SJCRH30 (cell line): ENCODE measurements around the gene PODXL. TPM values are rescaled to one million over a fixed set of nuclear protein-coding genes. Genes with fewer than 3 reads are reported as not detected.

Experiments used
- DNase-seq, 2 experiments: peaks; one replicate each; pipeline ENCODE4 v3.0.0-alpha.2; 2015 to 2020
- H3K27ac ChIP-seq: fragments of 250-450 bp; sonication (Bioruptor Pico); 2 replicates; pipeline ENCODE4 v1.5.1; 2020; ENCODE audit warnings: mild to moderate bottlenecking, moderate library complexity
- H3K27me3 ChIP-seq: fragments of 250-450 bp; sonication (Bioruptor Pico); 2 replicates; pipeline ENCODE4 v1.5.1; 2020; ENCODE audit warnings: mild to moderate bottlenecking, moderate library complexity
- H3K36me3 ChIP-seq: fragments of 250-450 bp; sonication (Bioruptor Pico); 2 replicates; pipeline ENCODE4 v1.5.1; 2020; ENCODE audit warnings: mild to moderate bottlenecking, moderate library complexity
- H3K4me1 ChIP-seq: fragments of 250-450 bp; sonication (Bioruptor Pico); 2 replicates; pipeline ENCODE4 v1.5.1; 2020; ENCODE audit warnings: mild to moderate bottlenecking, moderate library complexity
- H3K4me3 ChIP-seq: fragments of 250-450 bp; sonication (Bioruptor Pico); 2 replicates; pipeline ENCODE4 v1.5.1; 2020; ENCODE audit warnings: mild to moderate bottlenecking, moderate library complexity
- H3K9me3 ChIP-seq: fragments of 250-450 bp; sonication (Bioruptor Pico); replicated peaks from 2 replicates; pipeline ENCODE4 v1.5.1; 2020; ENCODE audit warnings: mild to moderate bottlenecking, moderate library complexity
- total RNA-seq: library from RNA; depleted of rRNA; stranded (reverse); fragments of >200 nt; shearing (Covaris generic); gene quantifications from 2 replicates; pipeline ENCODE4 v1.2.3, GENCODE V29; 2014

The PODXL gene
- total RNA-seq, 1 experiment from 2014 or later, result 78.1 TPM

GRCh38 chr7:131504157-131504899 lies 52.1 kb downstream of the PODXL start:
- no peak overlapping the region for H3K4me3 ChIP-seq
- no peak overlapping the region for H3K27ac ChIP-seq
- peaks cover 49% of the 10 kb centered on the region for H3K36me3 ChIP-seq
- no peaks in the 10 kb centered on the region for H3K9me3 ChIP-seq
- no peaks in the 10 kb centered on the region for H3K27me3 ChIP-seq
- no peak for DNase-seq
- peaks cover 4% of the 10 kb centered on the region; the same call in 1 of the 2 replicates for H3K4me1 ChIP-seq

- no peak overlapping the region for H3K27ac ChIP-seq
- H3K27me3 ChIP-seq, result no peaks in the 10 kb centered on the region
- H3K9me3 ChIP-seq, result no peaks in the 10 kb centered on the region
- no peak overlapping the region for H3K4me3 ChIP-seq
- DNase-seq, result no peak
- H3K36me3 ChIP-seq, result peaks cover 49% of the 10 kb centered on the region
- H3K4me1 ChIP-seq, result peaks cover 4% of the 10 kb centered on the region; the same call in 1 of the 2 replicates
Observed at GRCh38 chr7:131503639-131504038, 52.8 kb downstream of the PODXL start.

GRCh38 chr7:131502810-131503508 lies 53.5 kb downstream of the PODXL start:
- H3K9me3 ChIP-seq, result no peaks in the 10 kb centered on the region
- H3K27ac ChIP-seq, result no peak overlapping the region
- H3K27me3 ChIP-seq, result no peaks in the 10 kb centered on the region
- H3K4me1 ChIP-seq, result peaks cover 4% of the 10 kb centered on the region; the same call in 1 of the 2 replicates
- DNase-seq, result peak; percentile 35 to 60
- no peak overlapping the region for H3K4me3 ChIP-seq
- peaks cover 48% of the 10 kb centered on the region for H3K36me3 ChIP-seq

- Histone ChIP-seq H3K27ac (no peak overlapping the region), H3K9me3 (no peaks in the 10 kb centered on the region), H3K4me1 (peaks cover 4% of the 10 kb centered on the region; the same call in 1 of the 2 replicates), H3K27me3 (no peaks in the 10 kb centered on the region), H3K4me3 (no peak overlapping the region), H3K36me3 (peaks cover 49% of the 10 kb centered on the region)
- DNase-seq, result no peak
Observed at GRCh38 chr7:131501930-131502685, 54.3 kb downstream of the PODXL start.

- Histone ChIP-seq H3K27ac (no peak overlapping the region), H3K36me3 (peaks cover 49% of the 10 kb centered on the region), H3K27me3 (no peaks in the 10 kb centered on the region), H3K9me3 (no peaks in the 10 kb centered on the region), H3K4me3 (no peak overlapping the region), H3K4me1 (peaks cover 4% of the 10 kb centered on the region; the same call in 1 of the 2 replicates)
- DNase-seq, result no peak
Observed at GRCh38 chr7:131501422-131501821, 55.0 kb downstream of the PODXL start.

GRCh38 chr7:131500357-131500756 lies 56.1 kb downstream of the PODXL start:
- no peak for DNase-seq
- Histone ChIP-seq H3K27me3 (no peaks in the 10 kb centered on the region), H3K4me1 (peaks cover 4% of the 10 kb centered on the region; the same call in 1 of the 2 replicates), H3K27ac (no peak overlapping the region), H3K36me3 (peaks cover 47% of the 10 kb centered on the region), H3K9me3 (no peaks in the 10 kb centered on the region), H3K4me3 (no peak overlapping the region)

GRCh38 chr7:131499801-131500200 lies 56.6 kb downstream of the PODXL start:
- Histone ChIP-seq H3K9me3 (no peaks in the 10 kb centered on the region), H3K4me3 (no peak overlapping the region), H3K4me1 (peaks cover 4% of the 10 kb centered on the region; the same call in 1 of the 2 replicates), H3K36me3 (peaks cover 41% of the 10 kb centered on the region), H3K27me3 (no peaks in the 10 kb centered on the region), H3K27ac (no peak overlapping the region)
- DNase-seq, result no peak

- Histone ChIP-seq H3K27me3 (no peaks in the 10 kb centered on the region), H3K36me3 (peaks cover 30% of the 10 kb centered on the region; the same call in 1 of the 2 replicates), H3K4me3 (no peak overlapping the region), H3K4me1 (peaks cover 4% of the 10 kb centered on the region; the same call in 1 of the 2 replicates), H3K9me3 (no peaks in the 10 kb centered on the region), H3K27ac (no peak overlapping the region)
- no peak for DNase-seq
Observed at GRCh38 chr7:131498237-131498885, 58.1 kb downstream of the PODXL start.

- no peaks in the 10 kb centered on the region for H3K9me3 ChIP-seq
- no peak for DNase-seq
- H3K27me3 ChIP-seq, result no peaks in the 10 kb centered on the region
- H3K36me3 ChIP-seq, result peaks cover 25% of the 10 kb centered on the region; the same call in 1 of the 2 replicates
- H3K27ac ChIP-seq, result no peak overlapping the region
- no peaks in the 10 kb centered on the region for H3K4me1 ChIP-seq
- H3K4me3 ChIP-seq, result no peak overlapping the region
Observed at GRCh38 chr7:131497454-131497853, 59.0 kb downstream of the PODXL start.

- no peak for DNase-seq
- Histone ChIP-seq H3K27me3 (no peaks in the 10 kb centered on the region), H3K36me3 (peaks cover 15% of the 10 kb centered on the region; the same call in 1 of the 2 replicates), H3K27ac (no peak overlapping the region), H3K9me3 (no peaks in the 10 kb centered on the region), H3K4me3 (no peak overlapping the region), H3K4me1 (no peaks in the 10 kb centered on the region)
Observed at GRCh38 chr7:131495669-131496498, 60.5 kb downstream of the PODXL start.

GRCh38 chr7:131494182-131494581 lies 62.2 kb downstream of the PODXL start:
- no peaks in the 10 kb centered on the region for H3K4me1 ChIP-seq
- no peak overlapping the region for H3K4me3 ChIP-seq
- H3K27ac ChIP-seq, result no peak overlapping the region
- no peak for DNase-seq
- peaks cover 13% of the 10 kb centered on the region; the same call in 1 of the 2 replicates for H3K36me3 ChIP-seq
- no peaks in the 10 kb centered on the region for H3K27me3 ChIP-seq
- H3K9me3 ChIP-seq, result no peaks in the 10 kb centered on the region

- H3K36me3 ChIP-seq, result peaks cover 7% of the 10 kb centered on the region; the same call in 1 of the 2 replicates
- no peaks in the 10 kb centered on the region for H3K9me3 ChIP-seq
- no peak overlapping the region for H3K27ac ChIP-seq
- no peaks in the 10 kb centered on the region for H3K4me1 ChIP-seq
- DNase-seq, result no peak
- no peak overlapping the region for H3K4me3 ChIP-seq
- H3K27me3 ChIP-seq, result no peaks in the 10 kb centered on the region
Observed at GRCh38 chr7:131493581-131493980, 62.8 kb downstream of the PODXL start.

GRCh38 chr7:131493081-131493480 lies 63.3 kb downstream of the PODXL start:
- Histone ChIP-seq H3K4me1 (no peaks in the 10 kb centered on the region), H3K27me3 (no peaks in the 10 kb centered on the region), H3K36me3 (peaks cover 6% of the 10 kb centered on the region; the same call in 1 of the 2 replicates), H3K9me3 (no peaks in the 10 kb centered on the region), H3K27ac (no peak overlapping the region), H3K4me3 (no peak overlapping the region)
- DNase-seq, result no peak
